Activated T-cell treated with anti-CD3 and anti-CD28 coated beads for 4 hours (primary cell): ENCODE results near the gene COL18A1.
"Not testable (repeated sequence)": the region's sequence is repeated elsewhere in the genome, so short reads cannot be mapped to it uniquely, and the experiment has no call there.

Source experiments
- DNase-seq: peaks from one replicate; pipeline ENCODE4 v3.0.0-alpha.2; 2020

COL18A1 gene

DNA sequence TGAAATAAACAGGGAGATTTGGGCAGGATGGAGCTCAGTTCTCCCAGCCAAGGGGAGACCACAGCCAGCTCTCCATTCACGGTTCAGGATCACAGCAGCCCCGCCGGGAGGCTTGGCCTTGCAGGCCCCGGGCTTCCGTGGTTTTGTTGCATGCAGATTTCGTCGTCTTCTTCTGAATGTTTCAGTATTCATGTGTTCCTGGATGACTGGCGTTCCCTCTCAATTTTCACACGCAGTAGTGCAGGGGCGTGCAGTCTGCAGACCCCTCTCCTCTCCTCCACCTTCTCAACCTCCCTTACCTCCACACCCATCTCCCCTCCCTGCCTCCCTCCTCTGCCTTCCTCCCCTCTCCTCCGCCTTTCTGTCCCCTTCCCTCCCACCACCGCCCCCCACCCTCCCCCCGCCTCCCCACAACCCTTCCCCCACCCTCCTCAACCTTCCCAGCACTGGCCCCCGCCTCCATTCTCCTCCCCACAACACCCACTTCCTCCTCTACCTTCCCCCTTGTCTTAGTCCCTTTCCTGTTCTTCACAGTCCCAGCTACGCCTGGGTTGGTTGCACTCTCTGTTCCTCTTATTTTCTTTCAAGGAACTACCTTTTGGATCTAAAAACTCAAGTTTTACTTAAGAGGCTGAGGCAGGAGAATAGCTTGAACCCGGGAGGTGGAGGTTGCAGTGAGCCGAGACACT is 145.7 kb downstream of the COL18A1 start:
- no peak for DNase-seq

GRCh38 chr21:45551316-45551715 is 146.4 kb downstream of the COL18A1 start:
- DNase-seq, result no peak

- DNase-seq, result no peak
Observed at GRCh38 chr21:45551783-45552695, 147.1 kb downstream of the COL18A1 start.

GRCh38 chr21:45552696-45553391 is 147.9 kb downstream of the COL18A1 start:
- DNase-seq, result no peak

DNA sequence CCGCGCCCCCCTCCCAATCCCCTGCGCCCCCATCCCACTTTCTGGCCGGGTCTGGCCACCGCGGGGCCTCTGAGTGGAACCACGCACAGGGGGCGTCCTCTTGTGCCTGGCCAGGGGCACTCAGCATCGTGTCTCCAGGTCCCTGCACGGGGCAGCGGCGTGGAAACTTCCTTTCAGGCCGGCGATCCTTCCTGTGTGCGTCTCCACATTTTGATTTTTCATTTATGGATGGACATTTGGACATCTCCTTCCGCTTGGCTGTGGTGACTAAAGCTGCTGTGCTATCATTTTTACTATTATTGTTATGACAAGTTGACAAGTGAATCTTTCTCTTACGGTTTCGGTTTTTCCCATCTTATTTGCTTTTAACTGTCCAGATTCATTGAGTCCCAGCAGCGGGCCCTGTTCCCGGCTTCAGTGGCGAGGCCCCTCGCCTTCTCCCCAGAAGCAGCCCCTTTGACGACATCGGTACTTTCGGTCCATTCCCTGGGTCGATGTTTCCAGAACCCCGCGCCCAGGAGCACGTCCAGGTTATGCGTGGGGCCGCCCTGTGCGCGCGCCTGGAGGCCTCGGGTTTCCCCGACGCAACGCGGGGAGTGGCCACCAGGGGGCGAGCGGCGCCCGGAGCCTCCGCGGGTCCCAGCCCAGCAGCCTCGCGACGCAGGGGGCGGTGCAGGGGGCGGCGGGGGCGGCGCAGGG is 149.7 kb downstream of the COL18A1 start:
- DNase-seq, result peak; percentile 87

GRCh38 chr21:45555251-45555556 is 150.2 kb downstream of the COL18A1 start:
- no peak for DNase-seq

- DNase-seq, result peak; percentile 40
Observed at GRCh38 chr21:45555557-45556301, 150.8 kb downstream of the COL18A1 start.

GRCh38 chr21:45556302-45556644 is 151.3 kb downstream of the COL18A1 start:
- no peak for DNase-seq

DNA sequence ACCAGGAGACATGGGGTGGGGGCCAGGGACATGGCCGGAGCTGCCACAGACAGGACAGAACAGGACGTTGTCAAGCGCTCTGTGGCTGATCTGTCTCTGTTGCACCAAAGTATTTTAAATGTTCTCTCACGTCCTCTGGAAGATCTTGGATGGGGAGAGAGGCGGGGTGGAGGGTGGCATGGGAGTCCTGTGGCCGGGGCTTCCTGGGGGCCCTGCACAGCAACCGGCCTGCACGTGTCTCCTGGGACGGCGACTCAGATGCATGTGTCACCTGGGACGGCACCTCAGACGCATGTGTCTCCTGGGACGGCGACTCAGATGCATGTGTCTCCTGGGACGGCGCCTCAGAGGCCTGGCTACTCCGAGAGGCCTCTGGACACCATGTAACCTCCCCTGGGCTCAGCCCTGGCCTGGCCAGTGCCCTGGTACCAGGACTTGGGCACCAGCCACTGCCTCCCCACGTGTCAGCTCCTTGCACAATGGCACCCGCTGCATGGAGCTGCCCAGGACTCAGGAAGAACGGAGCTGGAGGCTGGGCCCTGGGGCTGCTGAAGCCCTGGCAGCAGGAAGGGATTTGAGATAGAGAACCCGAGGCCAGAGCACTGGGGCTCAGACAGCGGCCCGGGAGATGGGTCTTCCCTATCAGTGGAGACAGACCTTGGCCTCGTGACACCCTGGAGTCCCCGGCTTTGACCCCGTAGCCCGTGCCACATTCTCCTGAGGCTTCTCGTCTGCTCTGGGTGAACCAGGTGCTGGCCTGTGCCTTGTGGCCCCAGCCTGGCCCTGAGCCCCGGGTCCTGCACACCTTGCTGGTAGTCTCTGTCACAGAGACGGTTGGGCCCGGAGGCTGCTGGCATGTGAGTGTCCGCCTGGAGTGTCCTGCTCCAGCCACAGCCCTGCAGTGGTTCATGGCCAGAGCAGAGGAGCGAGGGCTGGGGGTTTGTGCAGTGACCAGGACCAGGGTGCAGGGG is 152.0 kb downstream of the COL18A1 start:
- DNase-seq, result no peak

DNA sequence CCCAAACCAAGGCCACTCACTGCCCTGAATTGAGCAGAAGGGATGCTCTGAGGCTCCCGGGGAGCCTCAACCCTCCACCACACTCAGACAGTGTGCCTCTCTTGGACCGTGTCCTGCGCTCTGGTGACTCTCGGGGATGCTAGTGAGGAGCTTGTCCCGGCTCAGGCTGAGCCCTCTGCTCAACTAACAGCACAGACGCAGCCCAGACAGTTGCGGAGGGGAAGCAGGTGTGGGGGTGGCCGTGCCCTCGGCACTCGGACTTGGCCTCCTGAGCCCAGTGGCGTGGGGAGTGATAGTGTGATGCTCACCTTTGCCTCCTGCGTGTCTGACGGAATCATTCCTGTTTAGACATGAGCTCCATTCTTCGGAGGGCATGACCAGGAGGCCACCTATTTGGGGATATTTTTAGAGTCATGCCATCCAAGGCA is 152.7 kb downstream of the COL18A1 start:
- no peak for DNase-seq

DNA sequence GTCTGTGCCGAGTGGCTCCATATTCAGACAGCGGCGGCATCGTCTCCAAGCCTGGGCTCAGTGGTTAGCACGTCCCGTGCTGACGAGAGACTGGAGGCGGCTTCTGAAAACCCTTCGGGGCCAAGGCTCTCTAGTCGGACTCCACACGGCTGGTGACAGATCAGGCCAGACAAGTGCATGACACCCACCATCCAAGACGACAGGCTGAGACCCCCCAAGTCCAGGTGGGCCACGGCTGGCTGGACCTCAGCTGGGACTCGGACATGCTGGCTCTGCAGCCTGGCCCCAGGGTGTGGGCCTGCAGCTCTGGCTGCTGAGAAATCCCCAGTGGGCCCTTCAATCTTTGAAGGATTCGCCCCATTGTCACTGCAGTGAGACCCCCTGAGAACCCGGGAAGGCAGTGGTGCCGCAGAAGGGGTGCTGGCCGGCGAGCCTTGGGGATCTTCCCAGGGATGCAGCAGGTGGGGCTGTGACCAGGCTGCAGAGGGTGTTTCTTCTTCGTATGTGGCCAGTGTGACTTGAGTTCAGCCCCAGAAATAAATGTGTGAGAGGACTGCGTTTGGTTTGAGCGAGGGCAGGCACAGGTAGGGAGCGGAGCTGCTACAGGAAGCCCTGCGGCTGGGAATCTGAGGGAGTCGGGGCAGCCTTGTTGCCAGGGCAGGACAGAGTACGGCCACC is 153.2 kb downstream of the COL18A1 start:
- no peak for DNase-seq

DNA sequence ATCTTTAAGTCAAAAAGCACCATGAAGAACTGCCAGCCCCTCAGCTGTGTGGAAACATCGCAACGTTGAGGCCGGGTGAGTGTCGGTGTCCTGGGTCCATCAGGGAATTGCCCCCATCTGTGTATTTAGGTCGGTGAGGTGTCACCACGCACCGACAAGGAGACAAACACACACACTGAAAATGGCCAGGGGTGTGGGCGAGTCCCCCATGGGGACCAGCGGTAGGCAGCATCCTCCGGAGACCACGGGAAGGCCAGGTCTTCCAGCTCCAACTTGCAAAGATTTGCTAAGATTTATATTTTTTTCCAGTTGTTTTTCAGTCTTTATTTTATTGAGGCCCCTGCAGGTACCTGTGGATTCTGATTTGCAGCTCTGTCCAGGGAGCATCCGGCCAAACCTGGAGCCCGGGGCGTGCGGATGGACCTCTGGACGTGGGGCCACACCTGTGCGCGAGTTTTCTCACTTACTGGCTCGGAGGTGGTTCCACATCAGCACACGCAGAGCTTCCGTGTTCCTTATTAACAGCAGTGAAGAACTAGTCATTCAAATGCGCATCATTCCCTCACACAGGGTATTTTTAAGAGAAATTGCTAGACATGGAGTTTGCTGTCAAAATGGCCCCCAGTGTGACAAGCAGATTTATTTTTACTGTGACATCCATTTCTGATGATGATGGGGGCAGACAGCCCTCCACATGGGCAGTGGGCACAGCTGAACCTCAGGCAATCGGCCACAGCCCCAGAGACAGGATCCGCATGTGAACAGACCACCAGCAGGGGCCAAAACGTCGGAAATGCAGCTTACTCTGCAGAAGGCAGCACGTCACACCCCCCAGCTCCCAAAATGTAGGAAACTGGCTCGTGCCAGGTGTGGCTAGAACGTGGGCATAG is 154.5 kb downstream of the COL18A1 start:
- no peak for DNase-seq

DNA sequence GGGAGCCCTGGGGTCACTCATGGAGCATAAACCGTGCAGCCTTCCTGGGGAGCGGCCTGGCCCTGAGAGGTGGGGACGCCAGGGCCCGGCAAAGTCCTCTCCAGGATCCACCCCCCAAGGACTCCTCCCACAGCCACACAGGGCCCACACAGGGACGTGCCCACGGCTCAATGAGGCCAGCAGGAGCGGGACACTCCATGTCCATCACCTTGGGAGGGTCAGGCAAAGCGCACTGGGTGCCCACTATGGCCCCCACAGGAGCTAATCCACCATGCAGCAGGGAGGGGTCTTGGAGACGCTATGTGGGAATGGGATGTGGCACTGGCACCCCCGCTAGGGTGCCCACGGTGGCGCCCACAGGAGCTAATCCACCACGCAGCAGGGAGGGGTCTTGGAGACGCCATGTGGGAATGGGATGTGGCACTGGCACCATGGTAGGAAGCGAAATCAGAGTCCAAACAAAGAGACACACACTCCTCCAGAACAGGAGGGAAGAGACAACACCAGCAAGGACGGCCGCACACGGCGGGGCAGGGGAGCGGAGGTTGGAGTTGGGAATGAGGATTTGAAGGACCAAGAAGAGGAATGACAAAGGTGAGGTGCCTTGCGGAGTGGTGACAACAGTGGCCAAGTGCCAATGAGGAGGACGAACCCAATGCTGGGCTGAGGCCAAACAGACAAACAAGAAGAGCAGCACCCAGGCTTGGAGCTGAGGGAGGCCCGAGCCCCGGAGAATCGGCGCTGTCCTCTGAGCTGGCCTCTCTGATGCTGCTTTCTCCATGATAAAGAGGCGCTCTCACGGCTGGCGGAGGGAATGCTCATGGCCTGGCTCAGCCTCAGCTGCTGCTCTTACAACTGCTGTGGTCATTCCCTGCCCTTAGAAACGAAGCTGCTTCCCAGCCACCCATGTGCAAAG is 155.4 kb downstream of the COL18A1 start:
- DNase-seq, result no peak

DNA sequence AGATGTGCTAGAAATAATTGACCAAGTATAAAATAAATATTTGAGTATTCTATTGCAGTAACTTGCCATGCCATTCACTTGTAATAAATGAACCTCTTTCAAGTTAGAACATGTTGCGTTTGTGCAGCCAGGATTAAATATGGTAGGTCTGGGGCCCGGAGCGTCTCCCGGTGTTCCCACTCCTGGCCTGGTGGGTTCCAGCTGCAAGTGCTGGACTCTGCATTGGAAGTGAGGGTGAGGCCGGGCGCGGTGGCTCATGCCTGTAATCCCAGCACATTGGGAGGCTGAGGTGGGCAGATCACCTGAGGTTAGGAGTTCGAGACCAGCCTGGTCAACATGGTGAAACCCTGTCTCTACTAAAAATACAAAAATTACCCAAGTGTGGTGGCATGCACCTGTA is 156.3 kb downstream of the COL18A1 start:
- not testable (repeated sequence) for DNase-seq

DNA sequence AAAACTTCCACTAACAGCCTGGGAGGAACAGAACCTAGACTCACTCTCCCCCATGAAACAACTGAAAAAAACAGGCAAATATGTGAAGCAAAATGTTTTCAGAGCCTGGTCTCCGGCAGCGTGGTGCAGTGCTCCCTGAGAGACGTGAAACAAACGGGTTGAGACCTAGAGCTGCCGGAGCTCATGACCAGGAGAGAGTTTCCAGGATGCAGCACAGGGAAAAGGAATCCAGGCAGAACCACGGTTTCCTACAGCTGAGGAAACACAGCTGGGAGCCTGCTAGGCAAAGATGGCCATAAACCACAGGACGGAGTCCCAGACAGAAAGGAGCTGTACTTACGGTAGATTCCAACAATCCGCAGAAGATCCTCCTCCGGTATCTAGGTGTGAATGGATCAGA is 157.4 kb downstream of the COL18A1 start:
- no peak for DNase-seq

DNA sequence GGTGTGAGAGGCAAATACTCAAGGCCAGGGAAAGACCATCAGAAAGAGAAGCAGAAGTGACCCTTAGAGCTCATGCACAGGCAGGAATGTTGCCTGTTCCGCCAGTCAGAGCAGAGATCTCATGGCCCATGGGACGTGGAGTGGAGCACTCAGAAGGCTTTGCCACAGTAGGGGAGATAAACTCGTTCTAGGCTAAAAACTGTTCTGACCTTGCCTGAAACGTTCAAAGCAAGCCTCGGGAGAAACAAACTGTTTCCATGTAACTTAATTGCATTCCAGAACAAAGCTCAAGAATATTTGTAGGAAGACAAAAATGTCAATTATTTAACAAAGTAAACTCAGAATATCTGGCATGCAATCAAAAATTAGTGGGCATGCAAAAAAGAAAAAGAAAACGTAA is 158.0 kb downstream of the COL18A1 start:
- no peak for DNase-seq
